H1 (cell line): Measurements from ENCODE around the gene DIP2C. TPM values are rescaled to one million over a fixed set of nuclear protein-coding genes. Genes with fewer than 3 reads are reported as not detected.

Experiments used
- CTCF ChIA-PET: fragments of 300-600 bp; sonication (Branson Sonifier 250); formaldehyde crosslinking; loops from one replicate; lab custom pipeline; 2021; ENCODE audit not compliant: partially characterized antibody; lab: Charles Lee
- POLR2A ChIA-PET: fragments of 300-600 bp; sonication (Branson Sonifier 250); formaldehyde crosslinking; loops from one replicate; lab custom pipeline; 2021; ENCODE audit warnings: inconsistent platforms; ENCODE audit not compliant: partially characterized antibody; lab: Charles Lee
- DNase-seq, 2 experiments: peaks; one replicate each; pipeline versions ENCODE4 v3.0.0 to v3.0.0-alpha.2; 2010 to 2022; ENCODE audit warnings: low spot score in 2 of 2, low read depth in 1 of 2, mixed read lengths in 1 of 2
- FAIRE-seq: peaks from 2 replicates; lab custom pipeline; 2011; peaks lifted over from hg19 to GRCh38; lab: Jason Lieb, UNC
- H2AFZ ChIP-seq: 2 replicates; pipeline ENCODE4 v1.8.1; 2012; ENCODE audit warnings: low read length, inconsistent platforms
- H2AK5ac ChIP-seq: 2 replicates; pipeline ENCODE4 v1.6.1; 2013; ENCODE audit warnings: low read depth, low read length
- H2BK120ac ChIP-seq: replicated peaks from 2 replicates; pipeline ENCODE3; 2013; ENCODE audit warnings: low read depth, low read length, inconsistent platforms
- H2BK12ac ChIP-seq: 2 replicates; pipeline ENCODE4 v1.6.1; 2013; ENCODE audit warnings: low read depth, low read length
- H2BK15ac ChIP-seq: 2 replicates; pipeline ENCODE4 v1.6.1; 2013; ENCODE audit warnings: low read length
- H2BK20ac ChIP-seq: 2 replicates; pipeline ENCODE4 v1.6.1; 2013; ENCODE audit warnings: low read length
- H2BK5ac ChIP-seq: 2 replicates; pipeline ENCODE4 v1.6.1; 2013; ENCODE audit warnings: low read depth, low read length
- H3K14ac ChIP-seq: 2 replicates; pipeline ENCODE4 v1.6.1; 2013; ENCODE audit warnings: inconsistent platforms; ENCODE audit not compliant: insufficient read length
- H3K18ac ChIP-seq: 2 replicates; pipeline ENCODE4 v1.6.1; 2013; ENCODE audit warnings: low read length; ENCODE audit errors: extremely low read depth
- H3K23ac ChIP-seq: 2 replicates; pipeline ENCODE4 v1.6.1; 2013; ENCODE audit warnings: inconsistent platforms; ENCODE audit not compliant: insufficient read length
- H3K23me2 ChIP-seq: 2 replicates; pipeline ENCODE4 v1.6.1; 2013; ENCODE audit warnings: low read depth, low read length
- H3K27ac ChIP-seq: 2 replicates; pipeline ENCODE4 v1.6.1; 2011; ENCODE audit warnings: low read depth, low read length, inconsistent platforms
- H3K27me3 ChIP-seq, 4 experiments: replicated peaks in 1 of 4; 1 replicate in 1 of 4; 2 replicates in 3 of 4; pipeline versions ENCODE4 v1.6.1 to v1.8.1; 2011 to 2013; ENCODE audit warnings: low read length in 3 of 4, mild to moderate bottlenecking in 3 of 4, inconsistent platforms in 2 of 4, mixed read lengths in 2 of 4, moderate library complexity in 1 of 4; ENCODE audit not compliant: control insufficient read depth in 3 of 4, insufficient read depth in 3 of 4; ENCODE audit errors: extremely low read depth in 1 of 4
- H3K36me3 ChIP-seq, 4 experiments: 2 replicates each; pipeline versions ENCODE4 v1.6.1 to v1.8.1; 2011 to 2013; ENCODE audit warnings: mild to moderate bottlenecking in 4 of 4, low read length in 3 of 4, moderate library complexity in 2 of 4, control low read depth in 1 of 4, inconsistent platforms in 1 of 4; ENCODE audit not compliant: insufficient read depth in 4 of 4, control insufficient read depth in 2 of 4
- H3K4ac ChIP-seq: replicated peaks from 2 replicates; pipeline ENCODE3; 2013; ENCODE audit warnings: low read length, low read depth, mixed read lengths, inconsistent platforms; ENCODE audit not compliant: insufficient read length
- H3K4me1 ChIP-seq, 4 experiments: replicated peaks in 1 of 4; 1 replicate in 1 of 4; 2 replicates in 3 of 4; pipeline versions ENCODE4 v1.6.1 to v1.8.1; 2011 to 2013; ENCODE audit warnings: low read length in 3 of 4, inconsistent platforms in 2 of 4, mixed read lengths in 1 of 4; ENCODE audit not compliant: insufficient read depth in 4 of 4, control insufficient read depth in 3 of 4
- H3K4me2 ChIP-seq, 2 experiments: 2 replicates each; pipeline versions ENCODE4 v1.6.1 to v1.8.1; 2011 to 2013; ENCODE audit warnings: low read depth in 2 of 2, low read length in 2 of 2, control low read depth in 1 of 2, inconsistent platforms in 1 of 2, mild to moderate bottlenecking in 1 of 2; ENCODE audit not compliant: insufficient read depth in 1 of 2
- H3K4me3 ChIP-seq, 4 experiments: fragments of 200-600, 300-600 bp in 1 of 4; sonication (generic), shearing (Covaris generic), sonication (Bioruptor Twin) in 1 of 4; 2 replicates each; pipeline versions ENCODE4 v1.5.1 to v1.8.1; 2011 to 2016; ENCODE audit warnings: low read length in 4 of 4, low read depth in 3 of 4, control low read depth in 2 of 4, inconsistent platforms in 2 of 4, mild to moderate bottlenecking in 2 of 4, mixed read lengths in 1 of 4, moderate library complexity in 1 of 4; ENCODE audit not compliant: insufficient read depth in 2 of 4; ENCODE audit errors: extremely low read depth in 1 of 4
- H3K56ac ChIP-seq: replicated peaks from 2 replicates; pipeline ENCODE3; 2013; ENCODE audit warnings: low read depth, mild to moderate bottlenecking, mixed read lengths, low read length, inconsistent platforms; ENCODE audit not compliant: insufficient read length
- H3K79me1 ChIP-seq: 2 replicates; pipeline ENCODE4 v1.6.1; 2013; ENCODE audit warnings: low read depth, low read length, control low read depth
- H3K79me2 ChIP-seq, 2 experiments: 2 replicates each; pipeline versions ENCODE4 v1.6.1 to v1.8.1; 2012 to 2013; ENCODE audit warnings: low read length in 2 of 2, mild to moderate bottlenecking in 2 of 2, inconsistent platforms in 1 of 2; ENCODE audit not compliant: insufficient read depth in 2 of 2, control insufficient read depth in 1 of 2
- H3K9ac ChIP-seq, 4 experiments: replicated peaks in 1 of 4; 1 replicate in 1 of 4; 2 replicates in 3 of 4; pipeline versions ENCODE4 v1.6.1 to v1.8.1; 2011 to 2013; ENCODE audit warnings: low read depth in 3 of 4, low read length in 3 of 4, control low read depth in 2 of 4, mild to moderate bottlenecking in 2 of 4, moderate library complexity in 2 of 4, inconsistent platforms in 1 of 4; ENCODE audit errors: extremely low read depth in 1 of 4
- H3K9me3 ChIP-seq, 2 experiments: 2 replicates each; pipeline versions ENCODE4 v1.6.1 to v1.8.1; 2012 to 2013; ENCODE audit warnings: mild to moderate bottlenecking in 2 of 2, moderate library complexity in 2 of 2, control low read depth in 1 of 2, inconsistent platforms in 1 of 2, low read depth in 1 of 2, low read length in 1 of 2, mixed read lengths in 1 of 2; ENCODE audit not compliant: insufficient read depth in 2 of 2
- H4K20me1 ChIP-seq, 2 experiments: replicated peaks in 1 of 2; 2 replicates each; pipeline versions ENCODE3 to v1.8.1; 2011 to 2013; ENCODE audit warnings: inconsistent platforms in 2 of 2, low read length in 2 of 2, mild to moderate bottlenecking in 1 of 2; ENCODE audit not compliant: insufficient read depth in 2 of 2, control insufficient read depth in 1 of 2
- H4K5ac ChIP-seq: 2 replicates; pipeline ENCODE4 v1.6.1; 2013; ENCODE audit warnings: low read length, low read depth, mixed read lengths, inconsistent platforms; ENCODE audit not compliant: insufficient read length
- H4K8ac ChIP-seq: 2 replicates; pipeline ENCODE4 v1.8.0; 2013; ENCODE audit warnings: mild to moderate bottlenecking, moderate library complexity, low read length, inconsistent platforms; ENCODE audit not compliant: insufficient read depth; ENCODE audit errors: extremely low read depth
- H4K91ac ChIP-seq: replicated peaks from 2 replicates; pipeline ENCODE3; 2013; ENCODE audit warnings: low read length, mixed read lengths, inconsistent platforms; ENCODE audit not compliant: insufficient read length
- BCL11A ChIP-seq, 2 experiments: IDR thresholded peaks; one replicate each; pipeline ENCODE4 v1.6.1; 2011; ENCODE audit warnings: low read depth in 2 of 2, low read length in 2 of 2, mild to moderate bottlenecking in 2 of 2
- EP300 ChIP-seq, 2 experiments: IDR thresholded peaks; 1 replicate in 1 of 2; 2 replicates in 1 of 2; pipeline ENCODE4 v1.6.1; 2011 to 2012; ENCODE audit warnings: low read depth in 2 of 2, low read length in 2 of 2, mild to moderate bottlenecking in 2 of 2, borderline replicate concordance in 1 of 2, inconsistent platforms in 1 of 2, moderate library complexity in 1 of 2
- EZH2 ChIP-seq: fragments of 200-600 bp; sonication (generic); IDR thresholded peaks from 2 replicates; pipeline ENCODE4 v1.7.1; 2012; ENCODE audit warnings: low read depth, mild to moderate bottlenecking, moderate library complexity, low read length, inconsistent platforms; ENCODE audit not compliant: severe bottlenecking
- JUND ChIP-seq: IDR thresholded peaks from 2 replicates; pipeline ENCODE4 v1.6.1; 2011; ENCODE audit warnings: mild to moderate bottlenecking, improper control_type of control experiment, low read length
- POLR2AphosphoS5 ChIP-seq: IDR thresholded peaks from 2 replicates; pipeline ENCODE4 v1.6.1; 2011; ENCODE audit warnings: low read depth, low read length
- RXRA ChIP-seq: IDR thresholded peaks from 2 replicates; pipeline ENCODE4 v1.6.1; 2011; ENCODE audit warnings: low read depth, mild to moderate bottlenecking, low read length, moderate library complexity; ENCODE audit not compliant: insufficient read depth
- SAP30 ChIP-seq: fragments of 300-600 bp; sonication (generic); IDR thresholded peaks from 2 replicates; pipeline ENCODE4 v1.7.1; 2012; ENCODE audit warnings: low read length, moderate library complexity, mild to moderate bottlenecking, inconsistent platforms; ENCODE audit not compliant: insufficient read depth, insufficient replicate concordance
- SP2 ChIP-seq: IDR thresholded peaks from 2 replicates; pipeline ENCODE4 v1.6.1; 2012; ENCODE audit warnings: mild to moderate bottlenecking, low read length, inconsistent platforms
- TAF1 ChIP-seq: IDR thresholded peaks from 2 replicates; pipeline ENCODE4 v1.6.1; 2011; ENCODE audit warnings: mild to moderate bottlenecking, low read depth, low read length
- TBP ChIP-seq: IDR thresholded peaks from 2 replicates; pipeline ENCODE4 v1.6.1; 2011; ENCODE audit warnings: low read depth, low read length, improper control_type of control experiment
- YY1 ChIP-seq: IDR thresholded peaks from 2 replicates; pipeline ENCODE4 v1.6.1; 2011; ENCODE audit warnings: low read depth, mild to moderate bottlenecking, low read length
- WGBS, 2 experiments: shearing (Covaris generic) in 1 of 2; methylation state at CpG; one replicate each; pipeline versions ENCODE4 v1.1.6 to v1.1.7; 2013 to 2015; ENCODE audit warnings: low lambda C conversion rate in 2 of 2, mixed read lengths in 2 of 2, inconsistent platforms in 1 of 2, low coverage in 1 of 2, missing lambda C conversion rate in 1 of 2; ENCODE audit not compliant: insufficient replicate concordance in 2 of 2, insufficient coverage in 1 of 2, insufficient read length in 1 of 2; ENCODE audit errors: extremely low coverage in 1 of 2, missing lambda C conversion rate in 1 of 2; 5-methylcytosine and 5-hydroxymethylcytosine counted together
- polyA plus RNA-seq, 7 experiments: library from polyadenylated mRNA; depleted of rRNA in 3 of 7; stranded (reverse) in 5 of 7; unstranded in 2 of 7; fragments of >200 nt in 5 of 7; fragments of 200-250 nt in 2 of 7; gene quantifications; 1 replicate in 5 of 7; 2 replicates in 1 of 7; 4 replicates in 1 of 7; pipeline versions ENCODE4 v1.2.1 to v1.2.3, GENCODE V29; 2011 to 2013; ENCODE audit warnings: missing spikeins in 2 of 7, mixed read lengths in 2 of 7
- total RNA-seq: library from RNA; stranded (reverse); fragmentation: NEBNext Ultra II Directional; extraction: Animal tissue kit (Norgen Biotek cat#: 25700); gene quantifications from 2 replicates; pipeline ENCODE4 v1.2.1, GENCODE V29; 2021

Gene DIP2C
- total and polyA plus RNA-seq, 2 of the 8 experiments (the other 6 are each of a cell fraction or from before 2014, with no cell fraction given), result 3.8 to 9.3 TPM

- peaks cover 11% of the 10 kb centered on the region for H3K79me1 ChIP-seq
- H3K36me3 ChIP-seq, result no peaks in the 10 kb centered on the region
- 93% methylated on average over 11 of the region's 27 CpGs; no CpG with 5 or more reads in 1 of the 2 experiments for WGBS, 2 experiments
- peak overlapping the region; percentile 7 for H4K91ac ChIP-seq
- no peak overlapping the region for H4K5ac ChIP-seq
- peaks cover 0 to 13% of the 10 kb centered on the region in 2 experiments; a peak in 2 of 4 replicates for H3K79me2 ChIP-seq
- no peak overlapping the region for H2BK5ac ChIP-seq
- H3K4me1 ChIP-seq, result peaks cover 5 to 18% (median 13%) of the 10 kb centered on the region in 4 experiments; a peak in 6 of 7 replicates
- no peak overlapping the region for H2AK5ac ChIP-seq
- ChIA-PET CTCF (interaction anchor here (1.0 kb wide), 1 partner anchor 234 kb away, joined by 3 read pairs; no protein-coding TSS in a partner anchor), POLR2A (no interaction called here)
- H3K4me2 ChIP-seq, result no peak overlapping the region
- H3K4ac ChIP-seq, result no peak overlapping the region
- H4K8ac ChIP-seq, result no peak overlapping the region; the same call in 1 of the 2 replicates
- H3K4me3 ChIP-seq, result no peak overlapping the region
- TF ChIP-seq EP300 (IDR thresholded peaks at IDR 0.05; ENCODE audit: borderline replicate concordance in 1 of 2, low read depth in 2 of 2, low read length in 2 of 2), result no peak
- no peak for TF ChIP-seq SAP30
- no peak for TF ChIP-seq EZH2
- no peak for TF ChIP-seq TBP
- no peak for TF ChIP-seq BCL11A (IDR thresholded peaks at IDR 0.05; ENCODE audit: low read depth in 2 of 2, low read length in 2 of 2)
- no peak for TF ChIP-seq JUND
- TF ChIP-seq POLR2AphosphoS5, result no peak
- no peak for TF ChIP-seq YY1
- TF ChIP-seq TAF1, result no peak
- no peak for TF ChIP-seq RXRA
- no peak for TF ChIP-seq SP2
- no peak overlapping the region for H3K56ac ChIP-seq
- H3K23ac ChIP-seq, result no peak overlapping the region
- no peak overlapping the region for H2BK120ac ChIP-seq
- H3K27me3 ChIP-seq, result no peaks in the 10 kb centered on the region
- no peak overlapping the region for H3K14ac ChIP-seq
- FAIRE-seq, result no peak
- no peak overlapping the region; the same call in 1 of the 2 replicates for H2BK15ac ChIP-seq
- no peak overlapping the region for H3K9ac ChIP-seq
- DNase-seq, result no peak
- H3K18ac ChIP-seq, result peak overlapping the region; percentile 78; the same call in 1 of the 2 replicates
- peaks cover 0 to 8% of the 10 kb centered on the region in 2 experiments for H4K20me1 ChIP-seq
- H3K23me2 ChIP-seq, result peaks cover 1% of the 10 kb centered on the region; the same call in 1 of the 2 replicates
- no peak overlapping the region for H2AFZ ChIP-seq
- H2BK12ac ChIP-seq, result peak overlapping the region; percentile 80; the same call in 1 of the 2 replicates
- no peak overlapping the region for H2BK20ac ChIP-seq
- H3K27ac ChIP-seq, result no peak overlapping the region
- H3K9me3 ChIP-seq, result no peaks in the 10 kb centered on the region
Observed at GRCh38 chr10:555682-556350, 133.7 kb downstream of the DIP2C start.
